Measurements from ENCODE around the gene HDHD3.
"Not testable (repeated sequence)": the region's sequence is repeated elsewhere in the genome, so short reads cannot be mapped to it uniquely, and the experiment has no call there.

HDHD3 gene

DNA sequence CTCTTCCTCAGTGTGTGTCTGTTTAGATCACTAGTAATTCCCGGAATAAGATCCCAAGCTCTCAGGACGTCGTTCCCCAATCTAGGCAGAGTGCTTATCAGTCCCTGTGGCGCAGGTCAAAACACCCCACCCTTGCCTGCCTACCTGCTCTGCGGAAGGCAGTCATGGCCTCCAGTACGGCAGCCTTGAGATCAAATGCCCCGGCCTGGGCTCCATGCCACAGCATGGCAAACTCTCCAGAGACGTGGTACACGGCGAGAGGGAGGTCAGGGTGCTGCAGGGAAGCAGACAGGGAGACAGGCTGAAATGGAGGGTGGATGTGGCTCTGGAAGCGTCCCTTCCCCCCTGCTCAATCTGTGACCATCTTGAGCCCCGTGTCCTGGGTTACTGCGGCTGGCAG, 12.0 kb upstream of the HDHD3 start:
- no peak for DNase-seq

DNA sequence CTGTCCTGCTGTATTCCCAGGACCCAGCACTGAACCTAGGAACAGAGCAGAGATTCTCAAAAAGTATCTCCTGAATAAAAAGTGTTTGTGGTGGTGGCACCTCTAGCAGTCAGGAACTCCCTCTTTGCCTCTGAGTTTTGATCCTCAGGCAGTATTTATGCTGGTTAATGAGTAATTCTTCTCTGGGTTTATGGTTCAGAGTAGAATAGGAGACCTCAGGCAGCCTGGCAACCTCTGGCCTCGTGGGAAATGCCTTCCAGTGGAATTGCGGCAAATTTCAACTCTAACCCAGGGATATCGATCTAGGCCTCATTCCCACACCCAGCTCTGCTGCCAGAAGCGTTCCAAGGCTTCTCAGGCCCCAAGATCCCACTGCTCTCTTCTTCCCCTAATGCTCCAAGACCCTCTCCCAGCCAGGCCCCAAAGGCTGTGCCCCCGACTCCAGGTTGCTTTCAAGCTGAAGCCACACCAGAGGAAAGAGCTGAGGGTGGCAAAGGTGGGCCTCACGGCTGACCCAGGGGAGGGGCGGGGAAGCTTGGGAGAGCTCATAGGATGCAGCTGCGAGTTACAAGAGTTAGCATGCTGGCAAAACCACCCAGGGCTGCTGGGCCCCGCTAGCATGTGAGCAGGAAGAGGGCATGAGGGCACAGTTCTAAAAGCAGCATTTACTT, 10.9 kb upstream of the HDHD3 start:
- no peak for DNase-seq

DNA sequence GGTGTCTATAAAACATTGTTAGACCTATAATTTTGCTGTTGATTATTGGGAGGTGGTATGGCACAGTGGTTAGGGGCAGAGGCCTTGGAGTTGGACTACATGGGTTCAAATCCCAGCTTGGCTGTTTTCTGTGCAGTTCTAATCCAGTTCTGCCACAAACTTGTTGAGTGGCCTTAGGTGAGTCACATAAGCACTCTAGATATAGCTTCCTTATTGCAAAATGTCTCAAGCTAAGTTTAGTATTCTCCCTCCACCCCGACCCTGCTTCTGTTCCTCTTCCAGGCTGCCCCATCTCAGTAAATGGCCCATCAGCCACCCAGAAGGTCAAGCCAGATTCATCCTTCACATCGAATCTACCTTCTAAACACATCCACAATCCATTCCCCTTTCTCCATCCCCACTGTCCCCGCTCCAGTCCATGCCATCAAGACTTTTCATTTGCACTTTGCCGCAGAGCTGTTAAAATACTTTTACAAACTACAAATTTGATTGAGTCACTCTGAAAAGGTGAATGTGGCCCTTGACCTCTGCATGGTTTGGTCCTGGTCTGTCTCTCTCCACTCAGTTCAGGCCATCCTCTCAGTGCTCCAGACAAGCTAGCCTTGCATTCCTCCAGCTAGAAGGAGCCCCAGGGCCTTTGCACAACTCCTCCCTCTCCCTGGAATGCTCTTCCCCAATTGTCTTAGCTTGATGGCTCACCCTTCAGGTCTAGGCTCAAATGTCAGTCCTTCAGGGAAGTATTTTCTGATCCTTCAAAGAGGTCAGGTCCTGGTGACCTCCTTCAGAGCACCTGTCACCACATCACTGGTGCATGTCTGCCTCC, 10.0 kb upstream of the HDHD3 start:
- no peak for DNase-seq

DNA sequence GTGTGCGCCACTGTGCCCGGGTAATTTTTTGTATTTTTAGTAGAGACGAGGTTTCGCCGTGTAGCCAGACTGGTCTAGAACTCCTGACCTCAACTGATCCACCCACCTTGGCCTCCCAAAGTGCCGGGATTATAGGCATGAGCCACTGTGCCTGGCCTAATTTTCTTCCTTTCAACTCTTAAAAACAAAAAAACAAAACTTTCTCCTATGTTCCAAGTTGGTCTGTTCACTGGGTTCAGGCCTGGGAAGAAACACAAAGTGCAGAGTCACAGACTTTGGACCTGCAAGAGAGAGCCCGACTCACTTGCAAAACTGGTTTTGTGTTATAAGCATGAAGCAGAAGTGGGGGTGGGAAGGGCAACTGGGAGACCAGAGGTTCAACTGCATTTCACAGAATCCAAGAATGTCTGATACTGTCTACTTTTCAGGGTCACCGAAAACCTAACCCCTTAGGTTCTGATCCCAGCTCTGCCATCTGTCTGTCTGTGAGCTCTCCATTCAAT, 5.2 kb upstream of the HDHD3 start:
- DNase-seq = no peak

DNA sequence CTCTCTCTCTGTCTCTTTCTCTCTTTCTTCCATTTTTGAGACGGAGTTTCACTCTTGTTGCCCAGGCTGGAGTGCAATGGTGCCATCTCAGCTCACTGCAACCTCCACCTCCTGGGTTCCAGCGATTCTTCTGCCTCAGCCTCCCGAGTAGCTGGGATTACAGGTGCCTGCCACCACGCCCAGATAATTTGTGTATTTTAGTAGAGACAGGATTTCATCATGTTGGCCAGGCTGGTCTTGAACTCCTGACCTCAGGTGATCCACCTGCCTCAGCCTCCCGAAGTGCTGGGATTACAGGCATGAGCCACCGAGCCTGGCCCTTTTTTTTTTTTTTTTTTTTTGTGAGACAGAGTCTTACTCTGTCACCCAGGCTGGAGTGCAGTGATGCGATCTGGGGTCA, 4.7 kb upstream of the HDHD3 start:
- not testable (repeated sequence) for DNase-seq

DNA sequence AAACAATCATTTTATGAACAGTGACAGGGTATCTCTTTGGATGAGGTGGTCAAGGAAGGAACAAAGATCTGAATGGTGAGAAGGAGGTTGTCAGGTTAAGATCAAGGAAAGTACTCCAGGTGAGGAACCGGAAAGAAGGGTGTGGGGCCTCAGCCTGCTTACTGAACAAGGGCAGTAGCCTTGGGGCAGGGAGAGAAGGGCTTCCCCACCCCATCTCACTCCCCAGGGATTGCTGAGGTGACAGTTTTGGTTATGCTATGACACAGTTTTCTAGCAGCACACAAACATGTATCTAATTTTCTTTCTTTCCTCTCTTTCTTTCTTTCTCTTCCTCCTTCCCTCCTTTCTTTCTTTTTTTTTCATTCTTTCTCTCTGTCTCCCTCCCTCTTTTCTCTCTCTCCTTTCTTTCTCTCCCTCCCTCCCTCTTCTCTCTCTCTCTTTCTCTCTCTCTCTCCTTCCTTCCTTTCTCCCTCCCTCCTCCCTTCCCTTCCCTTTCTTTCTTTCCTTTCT, 4.1 kb upstream of the HDHD3 start:
- DNase-seq = peak; percentile 29

DNA sequence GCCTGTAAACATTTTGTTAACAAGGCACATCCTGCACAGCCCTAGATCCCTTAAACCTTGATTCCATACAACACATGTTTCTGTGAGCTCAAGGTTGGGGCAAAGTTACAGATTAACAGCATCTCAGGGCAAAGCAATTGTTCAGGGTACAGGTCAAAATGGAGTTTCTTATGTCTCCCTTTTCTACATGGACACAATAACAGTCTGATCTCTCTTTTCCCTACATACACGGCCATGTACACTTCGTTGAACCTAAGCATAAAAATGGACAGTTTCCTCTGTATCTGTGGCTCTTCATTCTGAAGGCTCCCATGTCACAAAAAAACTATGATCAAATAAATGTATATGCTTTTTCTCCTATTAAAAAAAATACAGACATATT, 3.0 kb upstream of the HDHD3 start:
- not testable (repeated sequence) for DNase-seq

DNA sequence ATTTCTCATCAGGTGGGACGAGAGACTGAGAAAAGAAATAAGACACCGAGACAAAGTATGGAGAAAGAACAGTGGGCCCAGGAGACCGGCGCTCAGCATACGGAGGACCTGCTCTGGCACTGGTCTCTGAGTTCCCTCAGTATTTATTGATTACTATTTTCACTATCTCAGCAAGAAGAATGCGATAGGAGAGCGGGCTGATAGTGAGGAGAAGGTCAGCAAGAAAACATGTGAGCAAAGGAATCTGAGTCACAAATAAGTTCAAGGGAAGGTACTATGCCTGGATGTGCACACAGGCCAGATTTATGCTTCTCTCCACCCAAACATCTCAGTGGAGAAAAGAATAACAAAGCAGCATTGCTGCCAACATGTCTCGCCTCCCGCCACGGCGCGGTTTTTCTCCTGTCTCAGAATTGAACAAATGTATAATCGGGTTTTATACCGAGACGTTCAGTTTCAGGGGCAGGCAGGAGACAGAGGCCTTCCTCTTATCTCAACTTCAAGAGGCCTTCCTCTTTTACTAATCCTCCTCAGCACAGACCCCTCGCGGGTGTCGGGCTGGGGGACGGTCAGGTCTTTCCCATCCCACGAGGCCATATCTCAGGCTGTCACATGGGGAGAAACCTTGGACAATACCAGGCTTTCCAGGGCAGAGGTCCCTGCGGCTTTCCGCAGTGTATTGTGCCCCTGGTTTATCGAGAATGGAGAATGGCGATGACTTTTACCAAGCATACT, 2.5 kb upstream of the HDHD3 start:
- DNase-seq = not testable (repeated sequence)

DNA sequence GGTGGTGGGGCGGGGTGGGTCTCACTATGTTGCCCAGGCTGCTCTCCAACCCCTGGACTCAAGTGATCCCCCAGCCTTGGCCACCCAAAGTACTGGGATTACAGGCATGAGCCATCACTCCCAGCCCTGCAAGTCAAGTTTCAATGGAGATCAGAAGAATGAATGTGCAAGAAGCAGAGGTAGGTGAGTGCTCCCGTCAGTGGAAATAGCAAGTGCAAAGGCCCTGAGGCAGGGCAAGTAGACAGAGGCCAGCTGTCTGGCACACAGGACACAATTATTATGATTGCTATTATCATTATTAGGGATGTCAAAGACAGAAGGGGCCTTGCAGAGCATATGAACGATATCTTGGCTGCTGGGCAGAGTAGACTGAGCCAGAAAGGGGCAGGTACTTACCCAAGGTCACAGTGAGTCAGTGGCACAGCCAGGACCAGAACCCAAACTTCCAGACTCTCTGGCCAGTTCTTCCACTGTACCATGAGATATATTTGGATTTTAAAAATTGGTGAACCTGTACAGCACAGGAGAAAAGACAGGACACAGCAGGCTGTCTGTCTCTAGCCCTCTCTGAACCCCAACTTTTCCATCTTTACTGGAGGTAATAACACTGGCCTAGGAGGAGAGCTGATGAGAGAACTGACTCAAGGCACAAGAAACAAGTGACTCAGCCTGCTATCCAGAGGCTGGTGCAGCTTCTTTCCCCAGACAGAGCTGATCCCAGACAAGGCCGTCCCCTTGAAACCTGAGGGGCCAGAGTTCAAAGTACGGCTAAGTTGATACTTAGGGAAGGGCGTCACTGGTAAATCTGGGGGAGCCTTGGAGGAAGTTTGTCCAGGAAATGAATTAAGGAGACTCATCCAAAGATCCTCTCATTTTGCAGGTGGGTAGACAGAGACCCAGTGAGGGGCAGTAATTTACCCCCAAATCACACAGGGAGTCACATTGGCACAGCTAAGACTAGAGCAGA, 1.4 kb downstream of the HDHD3 start:
- no peak for DNase-seq

DNA sequence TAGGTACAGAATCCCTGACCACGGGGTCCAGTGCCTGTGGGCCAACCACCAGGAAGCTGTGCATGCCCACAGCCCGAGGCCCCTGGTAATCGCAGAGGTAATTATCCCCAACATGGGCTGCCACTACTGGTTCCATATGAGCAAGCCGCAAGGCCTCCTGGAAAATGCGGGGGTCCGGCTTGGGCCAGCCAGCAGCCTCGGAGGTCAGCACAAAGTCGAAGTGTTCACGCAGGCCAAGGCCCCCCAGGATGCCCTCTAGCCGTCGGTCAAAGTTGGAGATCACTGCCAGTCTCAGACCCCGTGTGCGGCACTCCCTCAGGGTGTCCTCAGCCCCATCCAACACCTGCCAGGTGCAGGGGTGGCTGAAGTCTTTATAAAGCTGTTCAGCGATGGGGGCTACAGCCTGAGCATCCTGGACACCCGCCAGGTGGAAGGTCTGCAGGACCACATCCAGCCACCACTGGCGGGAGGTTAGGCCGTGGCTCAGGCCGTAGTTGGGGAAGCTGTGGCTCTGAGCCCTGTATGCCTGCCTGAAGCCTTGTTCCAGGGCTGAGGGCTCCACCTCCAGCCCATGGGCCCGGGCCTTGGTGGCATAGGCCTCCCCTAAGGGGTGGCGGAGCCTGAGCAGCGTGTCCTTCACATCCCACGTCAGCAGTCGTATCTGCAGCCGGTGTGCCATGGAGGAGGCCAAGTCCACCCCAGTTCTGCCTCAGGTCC, 3.0 kb downstream of the HDHD3 start:
- DNase-seq = no peak

DNA sequence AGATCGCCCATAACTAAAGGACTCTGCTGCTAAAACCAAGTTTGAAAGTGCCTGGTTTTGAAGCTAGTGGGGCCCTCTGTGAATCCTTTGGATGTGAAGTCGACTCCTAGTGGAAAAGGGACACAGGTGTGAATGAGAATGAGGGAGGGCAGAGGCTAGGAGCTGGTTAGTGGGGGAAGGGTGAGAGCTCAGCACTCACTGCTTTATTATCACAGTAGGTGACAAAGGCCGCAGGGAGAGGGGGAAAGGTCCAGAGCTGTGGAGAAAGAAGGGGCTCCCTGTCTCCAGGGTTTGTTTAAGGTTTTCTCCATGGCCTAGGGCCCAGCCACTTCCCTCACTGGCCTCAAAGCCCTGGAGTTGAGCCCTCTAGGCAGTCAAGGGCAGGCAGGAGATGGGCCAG, 3.5 kb downstream of the HDHD3 start:
- DNase-seq = no peak

DNA sequence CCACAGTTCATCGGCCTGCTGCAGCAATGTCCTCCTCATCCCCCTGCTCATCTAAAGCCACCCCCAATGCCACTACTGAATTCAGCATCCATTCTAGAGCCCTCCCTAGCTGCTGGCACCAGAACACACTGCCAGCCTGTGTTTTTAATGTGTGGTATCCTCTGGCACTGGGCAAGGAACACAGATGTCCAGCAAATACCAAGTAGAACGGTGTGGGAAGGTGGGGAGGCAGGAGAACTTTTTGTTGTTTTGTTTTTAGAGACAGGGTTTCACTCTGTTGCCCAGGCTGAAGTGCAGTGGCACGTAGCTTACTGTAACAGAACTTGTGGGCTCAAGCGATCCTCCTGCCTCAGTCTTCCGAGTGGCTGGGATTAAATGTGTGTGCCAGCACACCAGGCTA, 4.7 kb downstream of the HDHD3 start:
- DNase-seq = no peak

DNA sequence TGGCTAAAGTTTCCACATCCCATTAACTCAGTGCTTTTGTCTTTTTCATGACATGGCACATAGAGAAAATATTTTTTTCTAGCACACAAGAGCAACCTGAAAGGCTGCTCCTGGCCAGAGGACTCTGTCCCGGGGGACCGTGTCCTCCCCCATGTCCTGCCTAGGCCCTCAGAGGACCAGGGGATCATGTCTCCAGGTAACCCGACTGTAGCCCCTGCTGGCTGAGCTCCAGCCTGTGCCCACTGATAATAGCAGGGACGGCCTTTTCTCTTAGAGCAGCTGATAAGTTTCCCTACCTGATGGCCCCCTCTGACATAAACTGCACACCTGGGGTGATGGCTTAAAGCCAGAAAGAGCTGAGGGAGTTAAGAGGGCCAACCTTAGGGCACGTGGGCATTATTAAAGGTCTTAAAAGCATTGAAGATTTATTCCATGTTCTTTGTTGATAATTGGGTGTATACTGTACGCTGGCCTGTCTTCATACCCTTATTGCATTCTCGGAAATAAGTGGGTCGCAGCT, 5.9 kb downstream of the HDHD3 start:
- DNase-seq = no peak

DNA sequence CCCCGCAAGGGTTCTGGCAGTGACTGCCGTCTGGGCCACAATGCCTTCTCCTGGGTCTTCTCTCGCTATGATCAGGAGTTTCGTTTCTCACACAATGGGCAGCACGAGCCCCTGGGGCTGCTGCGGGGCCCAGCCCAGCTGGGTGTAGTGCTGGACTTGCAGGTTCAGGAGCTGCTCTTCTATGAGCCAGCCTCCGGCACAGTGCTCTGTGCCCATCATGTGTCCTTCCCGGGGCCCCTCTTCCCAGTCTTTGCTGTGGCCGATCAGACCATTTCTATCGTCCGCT, 7.0 kb downstream of the HDHD3 start:
- DNase-seq = no peak

DNA sequence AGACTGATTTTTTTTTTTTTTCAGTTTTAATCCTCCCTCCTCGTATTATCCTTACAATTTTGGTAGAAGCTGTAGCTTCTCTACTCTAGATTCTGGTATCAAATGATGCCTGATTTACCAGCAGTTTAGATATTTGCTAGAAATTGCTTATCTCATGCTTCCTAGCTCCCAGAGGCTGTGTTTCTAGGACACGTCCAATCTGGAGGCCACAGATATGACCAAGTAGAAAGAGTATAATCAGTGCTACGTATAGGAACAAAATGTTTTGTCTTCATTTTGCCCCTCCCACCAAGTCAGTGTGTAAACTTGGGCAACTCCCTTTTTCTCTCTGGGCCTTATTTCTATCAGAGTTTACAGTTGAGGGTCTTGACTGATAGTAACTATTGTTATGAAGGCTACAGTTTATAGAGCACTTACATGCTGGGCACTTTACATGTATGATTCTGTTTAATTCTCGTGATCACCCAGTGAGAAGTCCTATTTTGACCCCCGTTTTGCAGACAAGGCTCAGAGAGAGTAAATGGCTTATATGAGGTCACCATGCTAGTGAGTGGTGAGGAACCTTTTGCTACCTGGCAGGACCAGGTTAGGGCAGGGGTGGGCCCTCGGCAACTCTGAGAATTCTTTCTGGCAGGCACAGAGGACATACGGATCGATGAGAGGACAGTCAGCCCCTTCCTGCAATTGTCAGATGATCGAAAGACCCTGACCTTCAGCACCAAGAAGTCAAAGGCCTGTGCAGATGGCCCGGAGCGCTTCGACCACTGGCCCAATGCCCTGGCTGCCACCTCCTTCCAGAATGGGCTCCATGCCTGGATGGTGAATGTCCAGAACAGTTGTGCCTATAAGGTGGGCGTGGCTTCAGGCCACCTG, 7.6 kb downstream of the HDHD3 start:
- no peak for DNase-seq

DNA sequence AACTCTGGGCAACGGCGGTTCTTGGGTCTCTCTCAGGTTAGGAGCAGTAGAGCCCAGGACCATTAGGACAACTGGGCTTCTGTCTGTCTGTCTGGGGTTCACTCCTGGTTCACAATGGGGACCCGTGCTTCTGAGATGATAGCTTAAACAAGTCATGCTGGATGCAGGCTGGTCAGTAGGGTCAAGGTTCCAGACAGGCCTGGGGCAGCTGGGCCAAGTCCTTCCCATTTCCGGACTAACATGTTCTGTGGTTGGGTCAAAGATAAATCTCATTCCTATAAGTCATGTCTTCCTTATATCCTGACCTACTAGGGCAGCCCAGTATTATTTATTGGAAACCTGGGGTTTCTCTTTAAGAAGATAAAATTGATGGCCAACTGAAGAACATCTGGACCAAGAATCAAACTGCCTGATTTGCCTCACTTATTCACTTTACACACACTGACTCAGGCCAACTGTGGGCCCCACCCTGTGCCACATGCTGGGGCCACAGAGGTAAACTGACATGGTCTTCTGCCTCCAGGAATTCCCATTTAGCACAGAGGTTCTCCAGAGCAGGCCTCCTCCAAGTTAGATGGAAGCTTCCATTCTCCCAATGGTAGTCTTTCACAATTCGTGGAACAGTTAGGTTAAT, 8.3 kb downstream of the HDHD3 start:
- DNase-seq = no peak

DNA sequence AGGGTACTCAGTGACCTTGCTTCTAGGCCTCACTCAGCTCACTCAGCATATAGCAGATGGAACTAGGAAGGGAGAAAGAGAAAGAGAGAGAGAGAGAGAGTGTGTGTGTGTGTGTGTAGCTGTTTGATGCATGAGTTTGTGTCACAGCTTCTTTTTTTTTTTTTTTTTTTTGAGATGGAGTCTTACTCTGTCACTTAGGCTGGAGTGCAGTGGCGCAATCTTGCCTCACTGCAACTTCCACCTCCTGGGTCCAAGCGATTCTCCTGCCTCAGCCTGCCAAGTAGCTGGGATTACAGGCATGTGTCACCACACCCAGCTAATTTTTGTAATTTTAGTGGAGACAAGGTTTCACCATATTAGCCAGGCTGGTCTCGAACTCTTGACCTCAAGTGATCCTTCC, 11.1 kb downstream of the HDHD3 start:
- not testable (repeated sequence) for DNase-seq

DNA sequence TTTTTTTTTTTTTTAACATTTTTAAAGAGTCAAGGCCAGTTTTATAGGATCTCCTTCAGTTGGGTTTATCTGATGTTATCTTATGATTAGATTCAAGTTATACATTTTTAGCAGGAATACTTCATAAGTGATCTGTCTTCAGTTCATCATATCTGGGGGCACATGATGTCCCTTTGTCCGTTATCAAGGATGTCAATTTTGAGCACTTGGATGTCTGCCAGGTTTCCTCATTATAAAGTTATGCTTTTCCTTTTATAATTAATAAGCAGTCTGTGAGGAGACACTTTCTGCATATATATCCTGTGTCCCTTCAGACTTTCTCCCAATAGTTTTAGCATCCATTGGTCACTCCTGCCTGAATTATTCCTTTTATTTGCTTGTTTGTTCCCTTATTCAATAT, 11.8 kb downstream of the HDHD3 start:
- no peak for DNase-seq

DNA sequence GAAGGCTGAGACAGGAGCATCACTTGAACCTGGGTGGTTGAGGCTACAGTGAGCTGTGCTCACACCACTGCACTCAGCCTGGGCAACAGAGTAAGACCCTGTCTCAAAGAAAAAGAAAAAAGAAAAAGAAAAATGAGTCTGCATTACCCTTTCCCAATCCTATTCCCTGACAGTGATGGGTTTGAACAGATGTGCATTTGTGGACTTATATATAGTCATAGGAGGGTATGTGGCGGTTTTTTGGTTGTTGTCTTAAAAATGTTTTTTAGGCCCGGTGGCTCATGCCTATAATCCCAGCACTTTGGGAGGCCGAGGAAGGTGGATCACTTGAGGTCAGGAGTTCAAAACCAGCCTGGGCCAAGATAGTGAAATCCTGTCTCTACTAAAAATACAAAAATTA, 13.4 kb downstream of the HDHD3 start:
- no peak for DNase-seq

All from NCI-H748 treated with DMSO at 0.1 percent for 48 hours (cell line).